B cell (primary cell): ENCODE data around the gene CRELD2. TPM values are rescaled to one million over a fixed set of nuclear protein-coding genes. Genes with fewer than 3 reads are reported as not detected.

Source experiments
- ATAC-seq: fragments of 200-7000 bp; cut with Tn5 transposase; one replicate; pipeline ENCODE4 v1.10.0; 2021; ENCODE audit warnings: low read depth, mild to moderate bottlenecking, moderate number of reproducible peaks, moderate library complexity
- CTCF ChIA-PET: fragments of 350-600 bp; sonication (Branson Sonifier 250); formaldehyde crosslinking; loops from one replicate; lab custom pipeline; 2021; ENCODE audit warnings: antibody characterized with exemption, inconsistent platforms; lab: Charles Lee
- POLR2A ChIA-PET: fragments of 350-600 bp; sonication (Branson Sonifier 250); formaldehyde crosslinking; loops from one replicate; lab custom pipeline; 2021; ENCODE audit warnings: antibody characterized with exemption; lab: Charles Lee
- DNase-seq: peaks from one replicate; pipeline ENCODE4 v3.0.0; 2013
- H2AFZ ChIP-seq: 2 replicates; pipeline ENCODE4 v1.6.1; 2012; ENCODE audit warnings: mild to moderate bottlenecking, low read depth, low read length; ENCODE audit not compliant: insufficient read depth, poor library complexity, severe bottlenecking
- H3K27ac ChIP-seq, 2 donors: 1 replicate in 1 of 2; 2 replicates in 1 of 2; pipeline ENCODE4 v1.5.1; 2012 to 2013; ENCODE audit warnings: low read length in 2 of 2, mild to moderate bottlenecking in 2 of 2, moderate library complexity in 1 of 2
- H3K27me3 ChIP-seq, 4 experiments: fragments of 200-600 bp in 1 of 4; sonication (generic) in 1 of 4; replicated peaks in 1 of 4; 1 replicate in 2 of 4; 2 replicates in 2 of 4; pipeline versions ENCODE4 v1.6.1 to v1.7.0; 2013 to 2016; ENCODE audit warnings: low read length in 3 of 4, mild to moderate bottlenecking in 2 of 4, mixed read lengths in 1 of 4, moderate library complexity in 1 of 4; ENCODE audit not compliant: insufficient read depth in 4 of 4, control insufficient read depth in 3 of 4; ENCODE audit errors: control extremely low read depth in 1 of 4
- H3K36me3 ChIP-seq, 2 experiments: replicated peaks in 1 of 2; 1 replicate in 1 of 2; 2 replicates in 1 of 2; pipeline versions ENCODE4 v1.6.1 to v1.7.1; 2013; ENCODE audit warnings: low read length in 1 of 2; ENCODE audit not compliant: insufficient read depth in 2 of 2, control insufficient read depth in 1 of 2; ENCODE audit errors: control extremely low read depth in 1 of 2, extremely low read depth in 1 of 2
- H3K4me1 ChIP-seq, 2 donors: fragments of 200-600 bp in 1 of 2; sonication (generic) in 1 of 2; 1 replicate in 1 of 2; 2 replicates in 1 of 2; pipeline versions ENCODE4 v1.5.1 to v1.6.1; 2013 to 2017; ENCODE audit warnings: low read length in 2 of 2; ENCODE audit not compliant: control insufficient read depth in 2 of 2, insufficient read depth in 2 of 2
- H3K4me2 ChIP-seq: replicated peaks from 2 replicates; pipeline ENCODE3; 2012; ENCODE audit warnings: mild to moderate bottlenecking, low read depth, low read length; ENCODE audit not compliant: poor library complexity, severe bottlenecking
- H3K4me3 ChIP-seq, 5 experiments: fragments of 200-600 bp in 1 of 5; sonication (generic) in 1 of 5; 1 replicate in 3 of 5; 2 replicates in 2 of 5; pipeline versions ENCODE4 v1.5.1 to v1.7.0; 2011 to 2016; ENCODE audit warnings: low read length in 4 of 5, mild to moderate bottlenecking in 4 of 5, low read depth in 2 of 5, control low read depth in 1 of 5, moderate library complexity in 1 of 5; ENCODE audit not compliant: insufficient read depth in 1 of 5; ENCODE audit errors: control extremely low read depth in 1 of 5, extremely low read depth in 1 of 5
- H3K79me2 ChIP-seq: fragments of 200-600 bp; sonication (generic); one replicate; pipeline ENCODE4 v1.6.0; 2016; ENCODE audit warnings: low read length; ENCODE audit not compliant: control insufficient read depth, insufficient read depth
- H3K9ac ChIP-seq: fragments of 200-600 bp; sonication (generic); 2 replicates; pipeline ENCODE4 v1.6.1; 2017; ENCODE audit warnings: mild to moderate bottlenecking, low read length, moderate library complexity
- H3K9me3 ChIP-seq, 3 donors: one replicate each; pipeline versions ENCODE4 v1.6.1 to v1.7.1; 2013; ENCODE audit warnings: low read length in 2 of 3; ENCODE audit not compliant: control insufficient read depth in 2 of 3, insufficient read depth in 1 of 3; ENCODE audit errors: control extremely low read depth in 1 of 3
- H4K20me1 ChIP-seq: 2 replicates; pipeline ENCODE4 v1.6.0; 2012; ENCODE audit warnings: mild to moderate bottlenecking, low read length; ENCODE audit not compliant: insufficient read depth, control insufficient read depth, poor library complexity, severe bottlenecking
- H3K27ac Mint-ChIP-seq: one replicate; pipeline ENCODE4 v1.8.0; 2021; ENCODE audit warnings: mixed read lengths
- H3K27me3 Mint-ChIP-seq: one replicate; pipeline ENCODE4 v1.8.0; 2021; ENCODE audit warnings: mixed read lengths
- H3K4me1 Mint-ChIP-seq: one replicate; pipeline ENCODE4 v1.8.0; 2021; ENCODE audit warnings: mixed read lengths
- H3K4me3 Mint-ChIP-seq: one replicate; pipeline ENCODE4 v1.8.0; 2021; ENCODE audit warnings: mixed read lengths
- H3K9me3 Mint-ChIP-seq: one replicate; pipeline ENCODE4 v1.8.0; 2022; ENCODE audit warnings: mixed read lengths; ENCODE audit not compliant: insufficient read depth
- CTCF ChIP-seq: fragments of 200-600 bp; IDR thresholded peaks from one replicate; pipeline ENCODE4 v1.8.0; 2022; ENCODE audit warnings: antibody characterized with exemption, mild to moderate bottlenecking
- EZH2 ChIP-seq: IDR thresholded peaks from 2 replicates; pipeline ENCODE4 v1.6.1; 2012; ENCODE audit warnings: borderline replicate concordance, low read depth, mild to moderate bottlenecking, moderate library complexity, low read length; ENCODE audit not compliant: insufficient read depth, poor library complexity, severe bottlenecking
- WGBS: methylation state at CpG from one replicate; pipeline ENCODE4 v1.1.5; 2013; ENCODE audit warnings: missing lambda C conversion rate; ENCODE audit not compliant: insufficient coverage; 5-methylcytosine and 5-hydroxymethylcytosine counted together
- intact Hi-C: fragments of 100-400 bp; cut with micrococcal nuclease; formaldehyde crosslinking; loops from one replicate; pipeline ENCODE4 v1.10.0; 2022
- polyA plus RNA-seq: library from polyadenylated mRNA; depleted of rRNA; stranded (reverse); fragments of >200 nt; gene quantifications from 2 replicates; pipeline ENCODE4 v1.2.3, GENCODE V29; 2012
- total RNA-seq, 2 donors: library from RNA; stranded (reverse); fragments of 120-200 nt in 1 of 2; gene quantifications; 1 replicate in 1 of 2; 2 replicates in 1 of 2; pipeline versions ENCODE4 v1.2.3 to v1.2.4, GENCODE V29; 2013 to 2022

Gene CRELD2
- total and polyA plus RNA-seq, 2 donors (not counting 1 experiment from before 2014, with no cell fraction given), result 35.9 to 41.9 TPM

GRCh38 chr22:49960159-49961004 lies 41.9 kb downstream of the CRELD2 start, which contains the start of gene PIM3:
TSS of gene PIM3 (plus strand) at chr22:49960772. CDS start at chr22:49960948, 176 bp downstream.
- no peak for TF ChIP-seq CTCF
- no peak for TF ChIP-seq EZH2
- H3K27ac ChIP-seq, result peak within 1 kb of the TSS; percentile 85 to 94
- peak within 1 kb of the TSS; percentile 91 for H3K4me3 Mint-ChIP-seq
- H3K9ac ChIP-seq, result peak within 1 kb of the TSS; percentile 86
- CTCF ChIA-PET, result interaction anchor here (1.5 to 5.9 kb wide), 4 partner anchors 24 to 70 kb away, joined by 6 to 60 read pairs (median 16); no protein-coding TSS in a partner anchor
- under 1% methylated on average over 137 of the region's 137 CpGs for WGBS
- H3K36me3 ChIP-seq, result peaks cover 0 to 27% of the 10 kb centered on the region in 2 experiments
- no peaks in the 10 kb centered on the region for H3K27me3 ChIP-seq
- no peaks in the 10 kb centered on the region for H3K9me3 ChIP-seq
- H4K20me1 ChIP-seq, result peaks cover 43% of the 10 kb centered on the region
- peaks cover 22 to 36% of the 10 kb centered on the region in 2 donors for H3K4me1 ChIP-seq
- ATAC-seq (peak; percentile 78), DNase-seq (peak; percentile 98)
- peak within 1 kb of the TSS; percentile 66 for H2AFZ ChIP-seq
- H3K4me3 ChIP-seq, result peak within 1 kb of the TSS; percentile 65 to 88 (median 77)
- H3K79me2 ChIP-seq, result peaks cover 27% of the 10 kb centered on the region
- peaks cover 38% of the 10 kb centered on the region for H3K4me1 Mint-ChIP-seq
- intact Hi-C loops, result loop anchor here (1.0 to 2.0 kb wide), 4 partner anchors 16 to 230 kb away; no protein-coding TSS in a partner anchor
- POLR2A ChIA-PET, result interaction anchor here (0.9 to 5.7 kb wide), 7 partner anchors 9 to 230 kb away, joined by 3 to 94 read pairs (median 15); no protein-coding TSS in a partner anchor
- H3K9me3 Mint-ChIP-seq, result no peaks in the 10 kb centered on the region
- peak within 1 kb of the TSS; percentile 91 for H3K27ac Mint-ChIP-seq
- H3K27me3 Mint-ChIP-seq, result no peaks in the 10 kb centered on the region
- peak within 1 kb of the TSS; percentile 100 for H3K4me2 ChIP-seq
